ENCODE measurements around the gene KHDC4. TPM values are rescaled to one million over a fixed set of nuclear protein-coding genes. Genes with fewer than 3 reads are reported as not detected.

Gene KHDC4
- total and polyA plus RNA-seq, 2 experiments from 2014 or later = 47.1 to 57.7 TPM

DNA sequence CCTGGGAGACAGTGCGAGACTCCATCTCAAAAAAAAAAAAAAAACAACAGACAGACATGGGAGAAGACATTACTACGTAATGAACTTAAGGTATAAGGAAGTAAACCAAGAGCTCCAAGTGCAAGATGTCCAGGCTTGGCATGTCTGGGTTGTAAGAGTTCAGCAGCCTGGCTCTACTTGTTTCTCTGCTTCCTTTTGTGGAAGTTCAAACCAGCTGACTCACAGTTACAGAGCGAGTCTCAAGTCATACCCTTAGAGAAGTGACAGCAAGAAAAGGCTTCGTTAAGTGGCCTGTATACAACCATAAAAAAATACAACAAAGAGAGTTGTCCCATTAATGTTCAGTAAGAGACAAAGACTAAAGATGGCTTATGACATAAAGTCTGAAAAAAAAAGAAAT, 24.3 kb downstream of the KHDC4 start:
- ATAC-seq = no peak

More for the DNA sequence above, 24.3 kb downstream of the KHDC4 start:
- H3K9me2 ChIP-seq (ENCODE audit: insufficient read depth) = no peaks in the 10 kb centered on the region
- peaks cover 20% of the 10 kb centered on the region for H3K79me2 ChIP-seq (replicated peaks; ENCODE audit: insufficient read depth)
- peaks cover 6% of the 10 kb centered on the region for H3K27me3 Mint-ChIP-seq (ENCODE audit: insufficient read depth, low read depth, poor library complexity)
- H3K27me3 ChIP-seq (ENCODE audit: insufficient read depth) = no peaks in the 10 kb centered on the region
- peaks cover 38% of the 10 kb centered on the region for H3F3A ChIP-seq (replicated peaks; ENCODE audit: low read depth)
- H3K27ac ChIP-seq (ENCODE audit: low read depth) = no peak overlapping the region
- peaks cover 13% of the 10 kb centered on the region; the same call in 2 of the 3 replicates for H3K4me1 Mint-ChIP-seq
- peak overlapping the region; percentile 88 for H3K4me3 Mint-ChIP-seq
- peaks cover 5% of the 10 kb centered on the region; the same call in 1 of the 2 replicates for H3K4me1 ChIP-seq (ENCODE audit: insufficient read depth)
- DNase-seq (ENCODE audit: low spot score) = no peak
- H3K36me3 Mint-ChIP-seq (ENCODE audit: low read depth) = peaks cover 60% of the 10 kb centered on the region
- H3K27ac Mint-ChIP-seq = peak overlapping the region; percentile 75; the same call in 1 of the 2 replicates
- TF ChIP-seq STAT1 (IDR thresholded peaks at IDR 0.05; ENCODE audit: unreplicated experiment) (no peak), NANOG (IDR thresholded peaks at IDR 0.05; ENCODE audit: borderline replicate concordance) (no peak), POLR2AphosphoS5 (IDR thresholded peaks at IDR 0.05; ENCODE audit: low read depth) (no peak), REST (IDR thresholded peaks at IDR 0.05; ENCODE audit: unreplicated experiment) (no peak), EZH2phosphoT487 (IDR thresholded peaks at IDR 0.05; ENCODE audit: unreplicated experiment) (no peak), ZNF114 (CRISPR knock-in tag; IDR thresholded peaks at IDR 0.05) (no peak), CTCF (conservative IDR thresholded peaks at IDR 0.05; ENCODE audit: low read depth in 2 of 2) (no peak), JUNB (IDR thresholded peaks at IDR 0.05; ENCODE audit: unreplicated experiment) (no peak), ZNF331 (CRISPR knock-in tag; IDR thresholded peaks at IDR 0.05; ENCODE audit: low read depth) (no peak), CREB1 (CRISPR knock-in tag; IDR thresholded peaks at IDR 0.05; ENCODE audit: low read depth) (no peak), EZH2 (IDR thresholded peaks at IDR 0.05; ENCODE audit: low read depth, unreplicated experiment) (no peak)
- TF ChIP-seq, protein P1, sequence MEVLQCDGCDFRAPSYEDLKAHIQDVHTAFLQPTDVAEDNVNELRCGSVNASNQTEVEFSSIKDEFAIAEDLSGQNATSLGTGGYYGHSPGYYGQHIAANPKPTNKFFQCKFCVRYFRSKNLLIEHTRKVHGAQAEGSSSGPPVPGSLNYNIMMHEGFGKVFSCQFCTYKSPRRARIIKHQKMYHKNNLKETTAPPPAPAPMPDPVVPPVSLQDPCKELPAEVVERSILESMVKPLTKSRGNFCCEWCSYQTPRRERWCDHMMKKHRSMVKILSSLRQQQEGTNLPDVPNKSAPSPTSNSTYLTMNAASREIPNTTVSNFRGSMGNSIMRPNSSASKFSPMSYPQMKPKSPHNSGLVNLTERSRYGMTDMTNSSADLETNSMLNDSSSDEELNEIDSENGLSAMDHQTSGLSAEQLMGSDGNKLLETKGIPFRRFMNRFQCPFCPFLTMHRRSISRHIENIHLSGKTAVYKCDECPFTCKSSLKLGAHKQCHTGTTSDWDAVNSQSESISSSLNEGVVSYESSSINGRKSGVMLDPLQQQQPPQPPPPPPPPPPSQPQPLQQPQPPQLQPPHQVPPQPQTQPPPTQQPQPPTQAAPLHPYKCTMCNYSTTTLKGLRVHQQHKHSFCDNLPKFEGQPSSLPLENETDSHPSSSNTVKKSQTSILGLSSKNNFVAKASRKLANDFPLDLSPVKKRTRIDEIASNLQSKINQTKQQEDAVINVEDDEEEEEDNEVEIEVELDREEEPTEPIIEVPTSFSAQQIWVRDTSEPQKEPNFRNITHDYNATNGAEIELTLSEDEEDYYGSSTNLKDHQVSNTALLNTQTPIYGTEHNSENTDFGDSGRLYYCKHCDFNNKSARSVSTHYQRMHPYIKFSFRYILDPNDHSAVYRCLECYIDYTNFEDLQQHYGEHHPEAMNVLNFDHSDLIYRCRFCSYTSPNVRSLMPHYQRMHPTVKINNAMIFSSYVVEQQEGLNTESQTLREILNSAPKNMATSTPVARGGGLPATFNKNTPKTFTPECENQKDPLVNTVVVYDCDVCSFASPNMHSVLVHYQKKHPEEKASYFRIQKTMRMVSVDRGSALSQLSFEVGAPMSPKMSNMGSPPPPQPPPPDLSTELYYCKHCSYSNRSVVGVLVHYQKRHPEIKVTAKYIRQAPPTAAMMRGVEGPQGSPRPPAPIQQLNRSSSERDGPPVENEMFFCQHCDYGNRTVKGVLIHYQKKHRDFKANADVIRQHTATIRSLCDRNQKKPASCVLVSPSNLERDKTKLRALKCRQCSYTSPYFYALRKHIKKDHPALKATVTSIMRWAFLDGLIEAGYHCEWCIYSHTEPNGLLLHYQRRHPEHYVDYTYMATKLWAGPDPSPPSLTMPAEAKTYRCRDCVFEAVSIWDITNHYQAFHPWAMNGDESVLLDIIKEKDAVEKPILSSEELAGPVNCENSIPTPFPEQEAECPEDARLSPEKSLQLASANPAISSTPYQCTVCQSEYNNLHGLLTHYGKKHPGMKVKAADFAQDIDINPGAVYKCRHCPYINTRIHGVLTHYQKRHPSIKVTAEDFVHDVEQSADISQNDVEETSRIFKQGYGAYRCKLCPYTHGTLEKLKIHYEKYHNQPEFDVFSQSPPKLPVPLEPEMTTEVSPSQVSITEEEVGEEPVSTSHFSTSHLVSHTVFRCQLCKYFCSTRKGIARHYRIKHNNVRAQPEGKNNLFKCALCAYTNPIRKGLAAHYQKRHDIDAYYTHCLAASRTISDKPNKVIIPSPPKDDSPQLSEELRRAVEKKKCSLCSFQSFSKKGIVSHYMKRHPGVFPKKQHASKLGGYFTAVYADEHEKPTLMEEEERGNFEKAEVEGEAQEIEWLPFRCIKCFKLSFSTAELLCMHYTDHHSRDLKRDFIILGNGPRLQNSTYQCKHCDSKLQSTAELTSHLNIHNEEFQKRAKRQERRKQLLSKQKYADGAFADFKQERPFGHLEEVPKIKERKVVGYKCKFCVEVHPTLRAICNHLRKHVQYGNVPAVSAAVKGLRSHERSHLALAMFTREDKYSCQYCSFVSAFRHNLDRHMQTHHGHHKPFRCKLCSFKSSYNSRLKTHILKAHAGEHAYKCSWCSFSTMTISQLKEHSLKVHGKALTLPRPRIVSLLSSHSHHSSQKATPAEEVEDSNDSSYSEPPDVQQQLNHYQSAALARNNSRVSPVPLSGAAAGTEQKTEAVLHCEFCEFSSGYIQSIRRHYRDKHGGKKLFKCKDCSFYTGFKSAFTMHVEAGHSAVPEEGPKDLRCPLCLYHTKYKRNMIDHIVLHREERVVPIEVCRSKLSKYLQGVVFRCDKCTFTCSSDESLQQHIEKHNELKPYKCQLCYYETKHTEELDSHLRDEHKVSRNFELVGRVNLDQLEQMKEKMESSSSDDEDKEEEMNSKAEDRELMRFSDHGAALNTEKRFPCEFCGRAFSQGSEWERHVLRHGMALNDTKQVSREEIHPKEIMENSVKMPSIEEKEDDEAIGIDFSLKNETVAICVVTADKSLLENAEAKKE (CRISPR knock-in tag; IDR thresholded peaks at IDR 0.05) = no peak
- TF ChIP-seq, protein P2, sequence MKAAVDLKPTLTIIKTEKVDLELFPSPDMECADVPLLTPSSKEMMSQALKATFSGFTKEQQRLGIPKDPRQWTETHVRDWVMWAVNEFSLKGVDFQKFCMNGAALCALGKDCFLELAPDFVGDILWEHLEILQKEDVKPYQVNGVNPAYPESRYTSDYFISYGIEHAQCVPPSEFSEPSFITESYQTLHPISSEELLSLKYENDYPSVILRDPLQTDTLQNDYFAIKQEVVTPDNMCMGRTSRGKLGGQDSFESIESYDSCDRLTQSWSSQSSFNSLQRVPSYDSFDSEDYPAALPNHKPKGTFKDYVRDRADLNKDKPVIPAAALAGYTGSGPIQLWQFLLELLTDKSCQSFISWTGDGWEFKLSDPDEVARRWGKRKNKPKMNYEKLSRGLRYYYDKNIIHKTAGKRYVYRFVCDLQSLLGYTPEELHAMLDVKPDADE (IDR thresholded peaks at IDR 0.05) = no peak
- peak overlapping the region; percentile 91 for H3K4me2 ChIP-seq
- H3K4me3 ChIP-seq = peak overlapping the region; percentile 83
- H3K36me3 ChIP-seq (ENCODE audit: insufficient read depth) = peaks cover 36% of the 10 kb centered on the region
- no peak overlapping the region for H2AFZ ChIP-seq
- peaks cover 21% of the 10 kb centered on the region for H4K20me1 ChIP-seq (replicated peaks; ENCODE audit: insufficient read depth)
- H3K9me3 Mint-ChIP-seq = no peaks in the 10 kb centered on the region

Data from GM23338 (cell line).